Fibroblast of peridontal ligament (primary cell): ENCODE measurements around the gene TMEM200A.

Experiments
- DNase-seq: peaks from one replicate; pipeline ENCODE4 v3.0.0-alpha.2; 2010; ENCODE audit errors: extremely low read depth

The TMEM200A gene

DNA sequence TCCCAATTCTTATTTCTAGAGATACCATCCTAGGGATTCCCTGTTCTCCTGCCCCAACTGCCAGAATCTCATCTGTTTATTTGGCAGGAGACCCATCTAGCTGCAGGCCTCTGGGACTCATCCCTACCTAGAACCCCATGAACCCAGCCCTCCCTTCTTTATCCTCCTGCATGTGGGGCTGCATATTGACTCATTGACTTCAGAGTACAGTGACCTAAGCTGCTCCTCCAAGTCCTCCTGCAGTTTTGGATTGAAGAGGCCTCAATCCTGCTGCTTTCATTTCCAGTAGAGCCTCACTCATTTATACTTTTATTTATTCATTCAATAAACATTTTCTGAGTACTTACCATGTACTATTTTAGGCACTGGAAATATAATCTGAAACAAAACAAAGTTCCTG, 11.6 kb downstream of the TMEM200A start:
- no peak for DNase-seq

DNA sequence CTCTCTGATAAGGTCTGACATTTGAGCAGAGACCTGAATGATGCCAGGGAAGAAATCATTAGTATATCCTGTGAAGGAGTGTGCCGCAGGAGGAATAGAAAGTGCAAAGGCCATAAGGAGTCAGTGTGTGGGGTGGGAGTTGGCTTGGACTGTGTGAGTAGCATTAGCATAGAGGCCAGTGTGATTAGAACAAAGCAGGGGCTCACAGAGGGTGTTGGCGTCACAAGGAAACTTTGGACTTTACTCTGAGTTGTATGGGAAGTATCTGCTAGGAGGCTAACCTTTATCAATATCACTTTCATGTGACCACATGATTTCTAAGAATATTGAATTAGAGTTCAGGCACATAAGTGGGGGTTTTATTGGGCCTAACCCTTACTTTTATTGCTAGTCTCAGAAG, 12.1 kb downstream of the TMEM200A start:
- no peak for DNase-seq

DNA sequence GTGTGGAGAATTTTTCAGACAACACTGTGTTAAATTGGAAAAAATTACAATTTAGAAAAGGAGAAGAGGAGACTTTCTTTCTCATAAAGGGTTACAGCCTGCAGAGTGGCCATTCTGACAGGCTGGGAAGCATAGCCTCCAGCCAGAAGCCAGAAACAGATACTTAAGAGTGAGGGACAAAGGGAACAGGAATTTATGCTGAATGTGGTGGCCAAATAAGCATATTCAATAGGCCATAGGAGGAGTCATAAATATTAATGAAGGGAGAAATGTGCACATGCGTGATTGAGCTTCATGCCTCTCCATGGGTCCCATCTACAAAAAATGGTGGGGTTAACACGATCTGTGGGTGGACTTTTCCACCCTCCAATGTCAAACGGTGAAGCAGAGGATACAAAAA, 13.4 kb downstream of the TMEM200A start:
- DNase-seq = no peak

DNA sequence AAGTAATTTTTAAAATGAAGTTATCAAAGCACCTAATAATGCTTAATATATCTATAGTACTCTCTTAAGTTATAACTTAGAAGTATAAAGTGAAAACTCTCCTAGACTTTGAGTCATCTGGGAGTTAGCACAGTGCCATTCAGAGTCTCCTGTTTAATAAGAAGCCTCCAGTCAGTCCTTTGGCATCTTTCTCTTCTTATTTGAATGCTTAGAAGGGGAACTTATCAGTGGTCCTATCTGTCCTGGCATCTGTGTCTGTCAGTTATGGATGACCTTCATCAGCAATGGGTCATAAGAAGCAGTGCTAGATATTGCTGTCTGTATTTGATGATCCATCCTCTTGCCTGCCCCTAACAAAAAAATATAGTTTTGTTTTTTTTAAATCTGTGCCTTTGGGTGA, 15.2 kb downstream of the TMEM200A start:
- no peak for DNase-seq

DNA sequence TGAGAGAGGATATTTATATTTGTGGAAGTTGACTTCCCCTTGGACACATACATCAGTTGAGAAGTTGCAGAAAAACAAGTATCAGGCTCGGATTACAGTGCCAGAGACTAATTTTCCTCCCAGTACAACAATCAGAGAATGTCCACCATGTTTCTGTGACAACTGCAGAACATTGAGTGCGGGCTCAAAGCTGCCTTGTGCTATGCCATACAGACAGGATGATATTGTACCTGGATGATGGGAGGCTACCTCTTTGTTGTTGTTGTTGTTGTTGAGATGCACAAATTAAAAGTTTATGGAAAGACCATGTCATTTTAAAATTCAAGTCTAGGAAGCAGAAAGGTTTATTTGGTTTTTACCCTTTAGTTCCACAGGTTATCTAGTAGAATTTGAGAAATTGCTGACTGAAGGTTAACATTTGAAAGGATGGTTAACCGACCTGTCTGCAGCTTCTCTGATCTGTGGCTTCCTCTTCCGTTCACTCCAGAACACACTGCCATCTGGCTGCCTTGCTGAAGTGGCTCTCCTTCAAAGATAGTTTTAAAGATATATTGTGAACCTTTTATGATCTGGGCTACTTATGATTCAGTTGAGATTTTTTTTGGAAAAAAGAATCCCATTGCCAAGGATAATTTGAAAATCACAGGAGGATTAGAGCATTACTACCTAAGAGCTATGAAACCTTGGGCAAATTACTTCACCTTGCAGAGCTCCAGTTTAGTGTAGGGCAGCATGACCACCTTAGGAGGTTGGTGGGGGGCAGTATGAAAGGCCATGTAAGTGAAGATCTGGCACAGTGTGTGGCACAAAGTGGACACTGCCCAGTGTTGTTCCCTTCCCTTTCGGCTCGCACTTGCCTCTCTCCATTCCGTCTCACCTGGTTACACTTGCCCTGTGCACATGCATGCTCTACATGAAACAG, 15.9 kb downstream of the TMEM200A start:
- no peak for DNase-seq

DNA sequence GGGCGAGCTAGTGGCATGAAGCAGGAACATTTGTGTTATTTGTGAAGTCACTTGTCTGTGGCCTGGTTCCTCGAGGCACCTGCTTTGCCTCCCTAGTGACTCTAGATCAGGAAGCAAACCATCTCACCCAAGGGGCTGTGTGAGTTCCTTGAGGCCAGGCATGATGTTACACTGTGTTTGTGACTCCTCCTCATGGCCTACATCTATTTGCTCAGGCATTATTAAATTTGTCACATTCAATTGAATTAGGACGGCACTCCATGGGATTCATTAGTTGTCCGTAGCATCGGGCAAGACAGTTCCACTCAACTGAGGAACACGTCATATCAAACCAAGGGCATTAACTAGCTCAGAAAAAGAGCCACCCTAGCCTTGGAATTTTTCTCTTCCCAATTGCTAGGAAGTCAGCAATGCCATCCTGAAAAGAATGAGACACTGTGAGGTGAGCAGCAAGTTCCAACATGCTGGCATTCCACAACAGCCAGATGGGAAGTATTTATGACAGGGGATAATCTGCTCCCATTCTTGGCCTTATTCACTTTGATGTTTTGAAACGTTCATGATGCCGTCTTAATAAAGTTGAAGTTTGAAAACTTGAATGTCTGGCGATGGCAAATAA, 17.2 kb downstream of the TMEM200A start:
- DNase-seq = no peak

DNA sequence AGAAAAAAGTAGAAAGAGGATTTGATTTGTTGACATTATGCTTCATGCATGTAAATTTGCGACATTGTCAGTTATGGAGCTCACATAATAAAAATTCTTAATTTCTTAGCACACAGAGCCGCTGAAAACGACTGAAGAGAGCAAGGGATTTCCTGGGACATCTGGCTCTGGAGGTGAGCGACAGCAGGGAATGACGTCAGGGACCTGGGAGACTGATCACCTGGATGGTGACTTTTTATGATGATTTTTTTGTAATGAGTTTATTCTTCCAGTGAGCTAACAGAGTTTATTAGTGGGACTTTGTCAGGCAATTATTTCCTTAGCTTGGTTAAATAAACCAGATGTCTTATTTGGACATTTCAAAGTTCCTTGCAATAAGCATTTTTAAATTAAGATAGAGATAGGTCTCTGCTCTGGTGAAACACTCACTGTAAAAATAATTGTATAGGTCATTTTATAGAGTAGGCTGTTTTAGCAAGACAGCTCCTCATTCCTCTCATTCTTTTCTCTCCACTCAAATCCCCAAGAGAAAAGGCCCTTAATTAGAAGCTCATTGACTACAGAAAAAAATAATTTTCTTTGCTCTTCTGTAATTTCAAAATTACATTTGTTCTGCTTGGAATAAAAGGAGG, 19.4 kb downstream of the TMEM200A start:
- DNase-seq = peak; percentile 86

DNA sequence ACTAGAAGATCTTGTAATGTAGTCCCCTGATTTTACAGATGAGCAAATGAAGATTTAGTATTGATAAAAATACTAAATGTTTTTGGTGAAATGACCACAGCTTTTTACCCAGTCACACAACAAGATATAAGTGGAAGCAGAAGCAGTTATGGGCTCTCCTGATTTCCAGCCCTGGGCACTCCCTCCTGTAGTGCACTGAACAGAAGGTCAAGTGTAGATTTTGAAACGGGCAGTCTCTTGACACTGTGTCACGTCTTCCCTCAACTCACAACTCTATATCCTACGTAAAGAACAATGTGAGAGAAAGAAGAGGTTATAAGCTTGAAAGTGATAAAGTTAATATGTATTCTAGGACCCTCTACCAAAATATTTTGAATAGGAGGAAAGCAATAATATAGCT, 23.3 kb downstream of the TMEM200A start:
- no peak for DNase-seq

DNA sequence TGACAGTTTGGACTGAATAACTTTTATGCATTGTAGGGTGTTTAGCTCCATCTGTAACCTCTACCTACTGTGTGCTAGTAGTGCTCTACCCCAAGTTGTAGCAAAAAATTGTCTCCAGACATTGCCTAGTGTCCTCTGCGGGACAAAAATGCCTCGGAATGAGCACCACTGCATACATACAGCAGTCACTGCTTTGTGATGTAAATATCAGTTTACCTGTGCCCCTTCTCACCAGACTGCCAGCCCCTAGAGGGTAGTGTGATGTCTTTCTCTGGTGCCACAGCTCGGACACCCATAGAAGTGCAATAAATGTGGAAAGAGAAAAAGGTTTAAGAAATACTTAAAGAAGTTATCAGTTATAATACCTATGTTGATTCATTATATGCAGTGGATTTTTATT, 25.1 kb downstream of the TMEM200A start:
- no peak for DNase-seq

DNA sequence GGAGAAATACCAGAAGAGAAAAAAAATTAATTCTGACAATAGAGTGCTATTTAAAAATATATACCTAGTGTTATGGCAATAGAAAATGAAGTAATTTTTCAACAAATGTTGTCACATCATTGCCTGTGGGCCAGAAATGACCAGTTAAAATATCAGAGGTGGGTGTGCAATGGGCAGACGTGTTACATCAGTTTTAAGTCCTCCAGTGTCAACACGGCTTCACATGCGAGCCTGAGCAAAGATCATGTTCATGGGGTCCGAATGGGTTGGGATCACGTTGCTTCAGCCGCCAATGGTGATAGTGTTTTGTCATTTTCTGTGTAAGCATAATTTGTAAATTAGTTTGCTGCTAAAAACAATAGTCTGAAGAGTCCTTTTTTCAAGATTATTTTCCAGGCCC, 27.5 kb downstream of the TMEM200A start:
- no peak for DNase-seq

DNA sequence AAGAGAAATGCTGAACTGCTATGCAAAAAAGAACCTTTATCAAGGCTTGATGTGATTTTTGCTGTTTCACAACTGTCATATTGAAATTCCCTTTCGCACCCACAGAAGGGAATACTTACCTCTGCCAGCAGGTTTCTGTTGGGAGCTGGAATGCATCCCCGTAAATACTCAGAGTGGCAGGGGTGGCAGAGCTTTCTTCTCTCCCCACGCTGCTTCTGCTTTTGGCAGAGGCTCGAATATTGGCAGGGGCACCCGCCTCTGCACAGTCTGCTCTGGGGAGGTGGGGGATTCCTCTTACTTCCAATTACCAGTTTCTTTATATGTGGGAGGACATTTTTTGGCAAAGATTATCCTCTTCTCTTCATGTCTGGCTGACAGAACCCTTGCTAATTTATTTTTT, 28.4 kb downstream of the TMEM200A start:
- no peak for DNase-seq

DNA sequence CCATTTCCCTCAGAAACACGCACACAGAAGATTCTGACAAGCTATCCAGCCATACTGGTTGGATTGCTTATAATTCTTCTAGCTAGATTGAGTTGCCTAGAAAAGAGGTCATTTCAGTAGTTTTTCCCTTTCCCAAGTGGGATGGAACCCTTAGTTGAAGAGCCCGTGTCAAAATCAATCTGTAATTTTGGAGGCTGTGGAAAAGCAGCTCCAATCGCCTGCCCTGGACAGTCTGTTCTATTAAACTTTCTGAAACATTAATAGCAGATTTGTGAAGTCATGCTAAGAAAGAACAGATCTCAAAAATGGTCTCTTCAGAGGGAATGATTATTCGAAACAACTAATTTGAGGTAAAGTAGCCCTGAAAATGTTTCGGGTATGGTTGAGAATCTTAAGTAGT, 29.3 kb downstream of the TMEM200A start:
- DNase-seq = no peak

DNA sequence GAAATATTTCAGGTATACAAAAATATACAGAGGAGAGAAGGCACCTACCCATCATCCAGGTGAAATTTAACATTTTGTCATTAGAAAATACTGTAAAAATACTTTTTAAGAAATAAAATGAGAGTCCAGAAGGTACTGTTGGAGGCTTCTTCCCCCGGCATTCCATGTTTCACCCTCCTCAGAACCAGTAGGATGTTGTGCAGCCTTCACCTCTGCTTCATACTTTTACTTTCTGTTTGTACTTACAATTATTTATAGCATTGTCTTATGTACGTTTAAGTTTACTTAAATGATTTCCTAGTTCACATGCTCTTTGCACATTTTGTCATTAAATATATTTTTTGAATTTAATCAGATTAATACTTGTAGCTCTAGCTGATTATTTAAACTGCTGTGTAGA, 30.9 kb downstream of the TMEM200A start:
- no peak for DNase-seq

DNA sequence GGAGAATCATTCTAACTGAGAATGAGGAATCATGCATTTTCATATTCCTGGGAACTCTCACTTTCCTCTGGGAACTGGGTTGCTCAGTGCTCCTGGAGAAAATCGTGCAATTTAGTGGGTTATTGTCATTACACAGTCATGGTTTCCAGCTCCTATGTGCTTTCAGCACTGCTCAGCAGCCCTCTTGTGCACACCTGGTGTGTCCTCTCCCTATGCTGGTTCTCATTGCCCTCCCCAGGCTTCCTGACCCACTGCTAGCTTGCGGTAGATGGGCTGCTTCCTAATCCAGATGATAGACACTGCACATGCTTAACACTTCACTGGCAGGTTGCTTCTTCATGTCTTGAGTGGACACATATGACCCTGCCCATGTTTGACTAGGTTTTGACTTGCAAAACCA, 39.7 kb downstream of the TMEM200A start:
- no peak for DNase-seq

DNA sequence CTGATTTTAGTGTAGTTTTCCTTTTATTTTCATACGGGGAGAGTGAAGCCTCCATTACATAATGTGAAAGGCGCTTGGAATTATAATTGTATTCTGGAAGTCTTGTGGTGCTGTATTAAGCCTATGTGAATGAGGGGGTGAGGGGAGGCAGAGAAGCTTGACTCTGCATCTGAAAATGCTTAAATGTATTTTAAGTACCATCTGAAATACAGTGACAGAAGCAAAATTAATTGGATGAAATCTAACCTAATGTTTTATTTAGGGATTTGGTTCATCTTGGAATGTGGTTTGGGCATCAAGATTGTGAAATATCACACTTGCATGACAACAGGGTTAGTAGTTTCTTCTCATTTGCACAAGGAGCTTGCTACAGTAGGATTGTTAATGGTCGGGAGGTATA, 41.2 kb downstream of the TMEM200A start:
- DNase-seq = no peak

DNA sequence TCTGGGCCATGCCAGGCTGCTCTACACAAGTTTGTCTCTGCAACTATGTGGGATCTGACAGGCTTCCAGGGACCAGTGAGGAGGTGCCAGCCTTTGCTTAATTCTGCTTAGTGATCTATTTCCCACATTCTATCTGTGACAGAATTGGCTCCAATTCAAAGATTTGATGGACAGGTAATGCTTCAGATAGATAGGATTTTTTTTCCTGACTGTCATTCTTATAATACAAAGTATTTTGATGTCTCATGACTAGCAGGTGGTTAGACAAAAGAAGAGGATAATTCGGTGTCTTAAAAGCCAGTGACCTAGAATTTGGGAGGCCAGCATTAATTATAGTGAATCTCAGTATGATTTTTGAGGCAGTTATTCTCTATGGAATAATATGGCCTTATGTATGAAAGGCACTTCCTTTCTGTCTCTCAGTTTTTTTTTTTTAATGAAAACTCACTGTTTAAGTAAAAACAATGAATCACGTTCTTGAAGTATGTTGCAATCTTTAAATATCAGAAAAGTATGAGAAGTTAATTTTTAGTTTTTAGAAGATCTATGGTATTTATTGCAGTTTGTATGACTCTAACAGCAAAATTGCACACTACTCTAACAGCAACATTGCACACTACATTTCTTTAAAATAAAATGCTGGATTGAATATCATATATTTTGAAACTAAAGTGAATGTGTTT, 43.7 kb downstream of the TMEM200A start:
- peak; percentile 63 for DNase-seq

DNA sequence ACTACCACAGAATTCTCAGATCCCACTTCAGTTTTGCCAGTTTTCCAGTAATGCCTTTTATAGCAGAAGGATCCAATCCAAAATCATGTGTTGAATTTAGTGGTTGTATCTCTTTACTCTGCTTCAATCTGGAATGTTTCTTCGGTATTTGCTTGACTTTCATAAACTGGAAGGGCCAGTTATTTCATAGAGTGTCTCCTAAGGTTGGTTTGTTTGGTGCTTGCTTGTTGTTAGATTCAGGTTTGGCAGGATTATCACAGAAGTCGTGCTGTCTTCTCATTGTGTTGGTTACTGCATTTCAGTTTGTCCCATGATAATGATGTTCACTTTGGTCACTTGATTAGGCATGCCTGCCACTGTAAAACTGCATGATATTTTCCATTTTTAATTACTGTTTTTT, 45.7 kb downstream of the TMEM200A start:
- no peak for DNase-seq

DNA sequence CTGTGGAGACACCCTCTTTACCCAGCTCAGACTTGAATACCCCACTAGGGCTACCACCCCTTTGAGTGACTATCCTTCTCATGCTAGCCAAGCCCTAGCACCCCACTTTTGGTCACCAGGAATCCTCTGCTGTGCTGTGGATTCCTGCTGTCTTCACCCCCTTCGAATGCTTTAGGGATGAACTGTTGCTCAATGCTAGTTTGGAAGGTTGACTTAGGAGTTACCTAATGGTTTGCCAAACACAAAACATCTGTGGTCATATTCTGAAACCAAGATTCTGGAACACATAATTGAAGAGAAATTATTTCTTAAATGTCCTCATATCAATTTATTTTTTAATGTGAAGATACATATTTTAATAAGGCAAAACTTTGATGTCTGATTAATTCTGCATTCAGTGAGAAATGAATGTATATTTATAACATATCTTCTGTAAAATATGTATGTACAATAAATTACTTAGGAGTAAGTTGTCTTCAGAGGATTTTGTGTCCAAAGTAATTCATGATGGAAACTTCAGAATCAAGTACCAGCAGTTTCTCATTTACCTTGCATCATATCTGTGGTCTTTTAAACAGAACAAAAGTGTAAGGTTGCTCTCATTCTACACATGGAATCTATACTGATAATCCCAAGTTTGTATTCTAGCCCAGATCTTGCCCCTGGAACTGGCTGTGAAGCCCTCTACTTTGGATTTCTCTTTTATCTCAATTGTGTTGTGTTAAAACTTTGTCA, 46.9 kb downstream of the TMEM200A start:
- DNase-seq = peak; percentile 80

DNA sequence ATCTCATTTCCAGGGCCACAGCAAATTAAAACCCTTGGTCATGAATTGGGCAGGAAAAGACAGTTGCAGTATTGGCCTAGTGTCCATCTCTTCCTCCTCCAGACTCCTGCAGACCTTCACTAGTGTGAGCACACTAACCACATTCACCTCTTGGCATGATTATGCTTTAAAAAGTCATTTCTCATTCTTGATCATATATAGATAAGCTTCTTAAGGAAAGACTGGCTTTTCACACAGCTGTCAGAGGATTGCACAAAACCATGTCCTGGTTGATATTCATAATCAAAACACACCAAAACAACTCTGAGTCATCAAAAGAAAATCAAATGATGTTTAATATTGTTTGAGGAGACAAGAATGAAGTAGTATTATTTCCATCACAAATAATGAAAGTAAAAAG, 52.1 kb downstream of the TMEM200A start:
- peak; percentile 59 for DNase-seq

DNA sequence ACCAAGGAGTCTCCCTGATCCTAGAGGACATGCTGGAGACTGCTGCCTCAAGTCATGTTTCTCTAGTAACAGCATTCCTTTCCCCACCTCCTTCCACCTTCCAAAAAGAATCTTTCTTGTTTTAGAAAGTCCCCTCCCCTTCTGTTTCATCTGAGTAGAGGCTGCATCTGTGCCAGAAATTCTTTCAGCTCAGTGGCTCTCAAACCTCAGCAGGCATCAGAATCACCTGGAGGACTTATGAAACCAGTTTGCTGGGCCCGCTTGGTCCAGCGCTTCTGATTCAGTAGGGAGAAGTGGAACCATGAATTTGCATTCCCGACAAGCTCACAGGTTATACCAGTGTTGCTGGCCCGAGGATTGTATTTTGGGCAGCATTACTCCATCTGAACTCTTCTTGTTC, 55.1 kb downstream of the TMEM200A start:
- DNase-seq = no peak

DNA sequence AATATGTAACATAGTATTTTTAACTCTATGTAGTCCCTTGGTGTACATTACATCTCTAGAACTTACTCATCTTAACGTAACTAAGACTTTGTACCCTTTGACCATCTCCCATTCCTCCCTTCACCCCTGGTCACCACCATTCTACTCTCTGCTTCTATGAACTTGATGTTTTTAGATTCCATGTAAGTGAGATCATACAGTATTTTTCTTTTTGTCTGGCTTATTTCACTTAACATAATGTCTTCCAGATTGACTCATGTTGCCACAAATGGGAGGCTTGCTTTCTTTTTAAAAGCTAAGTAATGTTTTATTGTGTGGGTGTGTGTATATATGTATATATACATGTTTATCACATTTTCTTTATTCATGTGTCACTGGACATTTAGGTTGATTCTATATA, 55.8 kb downstream of the TMEM200A start:
- peak; percentile 87 for DNase-seq

DNA sequence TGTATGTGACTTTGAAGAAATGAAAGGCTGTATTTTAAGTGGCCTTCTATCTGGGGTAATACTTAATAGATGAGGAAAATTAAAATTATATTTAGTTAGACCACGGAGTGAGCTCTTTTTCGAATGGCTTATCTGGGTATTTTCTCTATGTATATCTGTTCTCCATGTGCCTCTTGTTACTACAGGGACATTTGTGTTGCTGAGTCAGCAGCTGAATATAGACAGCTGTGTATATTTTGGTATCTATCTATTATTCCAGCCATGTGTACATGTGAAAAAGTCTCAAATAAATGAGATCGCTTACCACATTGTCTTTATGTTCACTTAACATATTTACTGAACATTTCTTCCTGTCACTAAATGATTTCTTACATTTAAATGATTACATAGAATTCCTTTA, 57.2 kb downstream of the TMEM200A start:
- DNase-seq = no peak
